HG02973 (cell line): ENCODE measurements around the gene NHSL1.

Source experiments
- ATAC-seq: cut with Tn5 transposase; IDR thresholded peaks from one replicate; pipeline ENCODE4 v1.9.1; 2021; ENCODE audit warnings: moderate library complexity; ENCODE audit not compliant: unreplicated experiment

NHSL1 gene

DNA sequence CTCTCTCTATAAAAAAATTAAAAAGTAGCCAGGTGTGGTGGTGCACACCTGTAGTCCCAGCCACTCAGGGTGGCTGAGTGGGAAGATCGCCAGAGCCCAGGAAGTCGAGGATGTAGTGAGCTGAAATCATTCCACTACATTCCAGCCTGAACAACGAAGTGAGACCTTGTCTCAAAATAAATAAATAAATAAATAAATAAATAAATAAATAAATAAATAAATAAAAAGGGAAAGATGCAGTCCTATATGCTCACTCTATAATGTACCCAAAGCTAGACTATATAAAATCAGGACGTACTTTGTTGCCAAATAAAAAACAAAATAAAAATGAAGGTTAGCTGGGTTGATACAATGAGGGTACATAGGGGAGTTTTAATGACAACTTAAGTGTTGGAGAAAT is 26.1 kb upstream of the NHSL1 start:
- no peak for ATAC-seq

DNA sequence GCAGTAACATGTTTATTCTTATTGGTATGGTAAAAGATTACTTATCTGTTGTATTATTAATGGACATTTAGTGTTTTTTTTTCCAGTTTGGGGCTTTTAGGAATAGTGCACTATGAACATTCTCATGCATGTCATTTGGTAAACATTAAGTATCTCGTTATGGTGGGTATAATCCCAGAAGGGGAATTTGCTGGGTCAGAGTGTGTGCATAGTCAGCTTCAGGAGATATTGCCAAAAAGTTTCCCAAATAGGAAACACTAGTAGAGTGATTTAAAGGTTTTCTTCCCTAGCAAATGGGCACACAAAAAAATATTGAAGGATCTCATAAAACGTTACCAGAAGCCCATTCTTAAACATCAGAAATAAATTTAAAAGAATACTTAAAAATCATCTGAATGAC is 25.2 kb upstream of the NHSL1 start:
- no peak for ATAC-seq

DNA sequence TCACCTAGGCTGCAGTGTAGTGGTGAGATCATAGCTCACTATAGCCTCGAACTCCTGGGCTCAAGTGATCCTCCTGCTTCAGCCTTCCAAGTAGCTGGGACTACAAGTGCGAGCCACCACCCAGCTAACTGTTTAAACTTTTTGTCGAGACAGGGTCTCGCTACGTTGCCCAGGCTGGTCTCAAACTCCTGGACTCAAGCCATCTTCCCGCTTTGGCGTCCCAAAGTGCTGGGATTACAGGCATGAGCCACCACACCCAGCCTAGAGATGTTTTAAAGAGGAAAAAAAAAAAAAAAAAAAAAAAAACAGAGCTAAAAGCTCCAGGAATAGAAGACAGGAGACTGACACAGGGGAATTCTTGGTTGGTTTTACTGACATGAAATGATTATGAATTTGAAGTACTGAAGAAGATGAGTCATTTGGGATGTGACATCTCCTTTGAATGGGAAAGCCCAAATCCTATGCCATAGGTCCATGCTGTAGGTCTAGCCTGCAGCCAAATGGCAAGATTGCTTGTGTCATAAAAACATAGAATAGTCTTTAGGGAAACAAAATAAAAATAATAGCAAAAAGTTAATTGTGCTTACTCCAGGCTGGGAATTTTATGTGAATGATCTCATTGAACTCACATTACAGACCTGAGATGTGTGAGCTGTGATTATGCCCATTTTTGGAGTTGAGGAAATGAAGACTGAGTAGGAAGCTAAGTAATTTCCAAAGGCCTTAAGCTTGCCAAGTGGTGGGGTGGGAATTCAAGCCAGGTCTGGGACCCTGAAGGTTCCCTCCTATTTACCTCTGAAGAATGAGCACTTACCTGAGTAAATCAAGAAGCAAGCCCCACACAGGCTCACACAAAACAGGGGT is 24.3 kb upstream of the NHSL1 start:
- no peak for ATAC-seq

DNA sequence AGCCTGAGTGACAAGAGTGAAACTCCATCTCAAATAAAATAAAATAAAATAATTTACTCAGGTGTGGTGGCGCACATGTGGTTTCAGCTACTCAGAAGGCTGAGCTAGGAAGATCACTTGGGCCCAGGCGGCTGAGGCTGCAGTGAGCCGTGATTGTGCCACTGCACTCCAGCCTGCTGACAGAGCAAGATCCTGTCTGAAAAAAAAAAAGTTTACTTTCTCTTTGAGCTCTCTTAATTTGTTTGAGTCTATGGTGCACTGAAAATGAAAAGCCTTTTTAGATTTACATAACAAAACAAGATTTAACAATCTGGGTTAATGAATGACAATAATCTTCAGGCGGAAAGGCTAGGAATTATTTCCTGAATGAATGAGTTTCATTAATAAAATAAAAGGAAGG is 23.3 kb upstream of the NHSL1 start:
- no peak for ATAC-seq

DNA sequence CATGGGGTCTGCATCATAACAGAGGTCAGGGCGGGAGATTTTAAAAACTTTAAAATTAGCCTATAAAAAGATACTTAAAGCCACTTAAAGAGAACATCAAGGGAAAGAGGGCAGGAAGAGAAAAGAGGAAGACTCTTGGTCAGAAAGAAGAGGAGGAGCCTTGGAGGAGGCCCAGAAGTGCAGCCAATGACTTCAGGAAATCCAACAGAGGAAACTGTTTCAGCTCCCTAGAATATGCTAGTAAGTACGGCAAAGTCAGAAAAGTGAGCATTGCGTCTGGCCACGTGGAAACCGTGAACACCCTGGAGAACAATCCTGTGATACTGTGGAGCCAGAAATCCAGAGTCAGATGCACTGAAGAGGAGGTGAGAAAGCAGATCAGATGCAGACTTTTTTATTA is 22.5 kb upstream of the NHSL1 start:
- ATAC-seq = no peak

DNA sequence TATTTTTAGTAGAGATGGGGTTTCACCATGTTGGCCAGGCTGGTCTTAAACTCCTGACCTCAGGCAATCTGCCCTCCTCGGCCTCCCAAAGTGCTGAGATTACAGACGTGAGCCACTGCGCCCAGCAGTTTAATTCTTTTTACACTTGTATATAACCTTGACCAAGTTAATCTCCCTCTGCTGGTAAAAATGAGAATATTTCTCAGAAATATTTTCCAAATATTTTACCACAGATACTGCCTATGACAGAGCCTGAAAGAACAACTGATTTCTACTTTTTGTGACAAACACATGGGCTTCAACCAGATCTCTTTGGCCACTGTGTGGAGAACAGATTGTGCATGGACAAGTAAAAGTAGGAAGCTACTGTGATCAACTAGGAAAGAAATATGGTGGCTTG is 21.2 kb upstream of the NHSL1 start:
- no peak for ATAC-seq

DNA sequence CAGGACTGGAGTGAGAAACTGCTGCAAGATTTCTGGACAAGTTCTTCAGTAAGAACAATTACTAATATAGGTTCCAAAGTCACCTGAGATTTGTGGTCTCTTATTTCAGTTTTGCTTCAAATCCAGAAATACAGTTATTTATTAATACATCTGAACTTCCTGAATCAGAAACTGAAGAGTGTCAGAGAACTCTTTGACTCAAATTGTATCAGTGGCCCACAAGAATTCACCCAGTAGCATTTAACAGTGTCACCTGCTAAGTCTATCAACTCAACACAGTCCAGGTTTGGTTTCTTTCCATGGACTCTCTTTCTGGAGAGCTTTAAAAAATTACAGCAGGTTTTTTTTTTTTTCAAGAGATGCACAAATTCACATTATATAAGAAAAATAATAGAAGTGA is 18.8 kb upstream of the NHSL1 start:
- peak; percentile 42 for ATAC-seq

DNA sequence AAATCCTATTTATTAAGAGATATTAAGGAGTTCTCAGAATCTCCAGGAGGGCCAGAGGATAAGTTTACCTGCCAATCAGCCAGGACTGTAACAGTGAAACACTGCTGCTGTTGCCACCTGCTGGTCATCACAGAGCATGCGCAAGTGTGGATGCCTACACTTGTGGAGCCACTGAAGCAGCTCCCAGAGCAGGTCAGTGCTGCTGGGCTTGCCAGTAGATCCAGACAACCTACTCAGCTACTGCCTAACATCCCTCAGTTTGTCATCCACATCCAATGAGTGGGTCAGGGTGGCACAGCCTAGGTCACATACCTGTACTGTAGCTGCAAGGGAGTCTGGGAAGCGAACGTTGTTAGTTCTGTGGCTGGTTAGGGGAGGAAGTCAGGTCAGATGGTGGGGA is 18.3 kb upstream of the NHSL1 start:
- peak; percentile 77 for ATAC-seq

DNA sequence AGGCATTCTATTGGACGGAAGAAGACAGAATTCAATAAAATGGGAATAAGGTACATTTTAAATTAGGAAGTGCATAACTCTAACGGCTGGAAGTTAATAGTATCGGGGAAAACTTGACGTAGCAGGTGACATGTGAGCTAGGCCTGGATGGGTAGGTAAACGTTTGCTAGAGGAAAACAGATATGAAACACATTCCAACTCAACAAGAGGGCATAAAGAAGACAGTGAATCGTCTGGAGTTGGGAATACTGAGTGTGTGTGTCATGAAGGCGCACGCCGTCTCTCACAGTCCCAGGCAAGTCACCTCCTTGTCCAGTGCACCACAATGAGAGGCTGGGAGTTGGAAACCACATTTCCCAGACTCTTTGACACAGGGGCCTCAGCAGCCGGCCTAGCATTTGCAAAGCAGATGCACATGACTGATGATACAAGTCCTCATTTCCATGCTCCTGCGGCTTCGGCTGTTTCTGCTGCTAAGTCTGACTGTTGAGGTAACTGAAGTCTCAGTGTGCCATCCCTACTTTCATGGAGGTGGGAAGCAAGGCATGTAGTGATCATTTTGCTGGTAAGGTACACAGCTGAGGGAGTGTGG is 16.5 kb upstream of the NHSL1 start:
- ATAC-seq = no peak

DNA sequence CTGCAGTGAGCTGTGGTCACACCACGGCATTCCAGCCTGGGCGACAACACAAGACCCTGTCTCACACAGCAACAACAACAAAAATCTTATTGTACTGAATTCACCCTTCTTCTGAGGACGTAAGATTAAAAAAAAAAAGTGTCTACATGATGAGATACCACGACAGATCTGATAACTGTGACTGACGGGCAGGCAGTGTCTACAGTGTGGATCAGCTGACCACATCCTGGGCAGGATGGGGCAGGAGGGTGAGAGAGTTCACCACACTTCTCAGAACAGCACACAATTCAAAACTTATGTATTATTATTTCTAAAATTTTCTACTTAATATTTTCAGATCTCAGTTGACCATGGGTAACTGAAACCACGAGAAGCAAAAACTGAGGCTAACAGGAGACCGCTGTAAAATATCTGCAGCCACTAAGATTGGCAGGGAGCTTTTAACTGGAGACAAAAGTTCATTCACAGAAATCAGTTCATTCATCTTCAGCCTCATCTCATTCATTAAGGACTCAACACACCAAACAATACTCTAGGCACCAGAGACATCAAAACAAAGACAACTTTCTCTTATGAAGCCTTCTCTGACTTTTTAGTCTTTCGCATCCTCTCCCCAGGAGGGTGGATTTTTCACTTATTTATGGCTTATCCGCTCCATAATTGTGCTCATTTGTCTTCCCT is 15.7 kb upstream of the NHSL1 start:
- no peak for ATAC-seq

DNA sequence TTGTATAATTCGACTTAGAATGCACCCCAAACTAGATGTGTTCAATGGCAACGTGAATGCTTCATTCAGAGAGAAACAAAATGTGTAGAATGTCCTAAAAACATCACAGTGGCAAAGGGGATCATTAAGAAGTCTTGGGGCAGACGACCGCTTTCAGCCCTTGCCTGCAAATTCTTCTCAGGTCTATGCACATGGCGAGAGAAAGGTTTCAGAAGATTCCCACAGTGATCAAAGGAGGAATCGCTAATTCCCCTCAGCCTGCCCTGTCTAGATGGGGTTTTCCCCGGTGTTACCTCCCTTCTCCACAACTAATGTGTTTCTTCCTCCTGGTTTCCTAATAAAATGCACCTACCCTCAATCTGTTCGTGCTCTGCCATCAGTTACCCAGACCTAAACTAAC is 13.3 kb upstream of the NHSL1 start:
- ATAC-seq = no peak

DNA sequence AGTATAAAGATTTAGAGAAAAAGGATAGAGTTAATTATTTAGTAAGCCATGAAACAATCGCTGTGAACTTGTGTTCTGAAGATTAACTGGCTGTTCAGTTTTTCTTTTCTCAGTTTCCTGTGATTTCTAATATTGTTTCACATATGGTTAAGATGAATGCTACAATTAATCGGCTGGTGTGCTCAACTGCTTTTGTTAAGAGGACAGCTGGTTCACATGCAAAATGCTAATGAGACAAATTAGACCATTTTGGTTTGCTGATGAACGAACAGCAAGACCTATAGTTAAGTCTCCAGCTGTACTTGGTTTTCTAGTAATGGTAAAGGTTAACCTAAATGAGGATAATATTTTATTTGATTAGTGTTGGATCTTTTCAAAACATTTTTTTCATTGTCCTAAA is 10.8 kb upstream of the NHSL1 start:
- ATAC-seq = no peak

DNA sequence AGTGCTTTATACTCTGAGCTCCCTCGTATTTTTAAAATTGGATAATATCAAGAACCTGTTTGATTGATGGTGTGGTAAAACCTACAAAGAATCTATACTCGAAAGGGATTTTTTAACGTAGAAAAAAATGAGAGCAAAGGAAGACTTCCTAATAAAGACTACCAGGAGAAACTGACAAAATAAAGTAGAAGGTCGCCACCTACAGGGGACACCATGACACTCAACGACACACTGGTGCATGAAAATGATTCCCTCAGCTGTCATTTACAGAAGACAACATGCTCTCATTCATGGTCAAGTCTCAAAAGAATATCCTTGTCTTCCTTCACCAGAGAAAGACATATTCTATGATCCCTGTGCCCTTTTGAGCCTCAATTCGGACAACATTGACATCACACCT is 10.1 kb upstream of the NHSL1 start:
- no peak for ATAC-seq

DNA sequence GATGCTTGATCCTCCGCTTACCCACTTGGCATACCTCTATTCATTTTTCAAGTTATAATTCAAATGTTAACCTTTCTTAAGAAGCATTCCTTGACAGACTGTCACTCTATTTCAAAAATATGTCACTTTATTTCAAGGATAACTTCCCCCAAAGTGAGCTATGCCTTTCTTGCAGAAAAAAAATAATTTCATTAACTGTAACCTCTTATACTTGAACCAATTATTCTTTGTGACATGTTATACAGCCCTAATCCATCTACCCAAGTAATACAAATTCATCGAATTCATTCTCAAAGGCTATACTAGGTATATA is 9.3 kb upstream of the NHSL1 start:
- no peak for ATAC-seq

DNA sequence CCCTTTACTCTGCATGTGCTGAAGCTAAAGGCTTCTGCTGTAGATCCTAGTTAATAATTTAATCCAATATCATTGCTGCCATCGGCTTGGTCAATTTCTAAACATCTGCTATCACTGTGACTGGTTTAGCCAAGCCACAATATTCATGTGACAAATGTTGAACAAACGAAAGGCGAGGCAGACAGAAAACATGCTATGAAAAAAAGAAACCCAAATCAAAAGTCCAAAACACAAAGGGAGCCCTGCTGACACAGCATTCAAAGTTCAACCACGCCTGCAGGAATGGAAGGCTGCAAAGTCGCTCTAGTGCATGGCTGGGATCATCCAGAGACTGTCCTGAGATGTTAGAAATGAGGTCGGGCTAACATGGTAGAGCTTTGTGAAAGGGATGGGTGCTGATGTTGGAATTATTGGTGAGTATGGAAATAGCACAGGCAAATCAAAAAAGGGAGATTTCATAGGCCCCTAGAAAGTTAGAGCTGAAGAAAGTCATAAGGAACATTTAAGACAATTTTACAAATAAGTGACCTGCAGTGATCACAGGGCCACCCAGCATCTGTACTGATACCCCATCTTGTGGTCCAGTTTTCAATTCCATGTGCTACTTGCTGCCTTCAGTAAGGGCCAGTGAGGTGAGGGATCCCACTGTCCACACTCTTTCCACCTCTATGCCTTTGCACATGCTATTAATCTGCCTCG is 8.8 kb upstream of the NHSL1 start:
- ATAC-seq = no peak

DNA sequence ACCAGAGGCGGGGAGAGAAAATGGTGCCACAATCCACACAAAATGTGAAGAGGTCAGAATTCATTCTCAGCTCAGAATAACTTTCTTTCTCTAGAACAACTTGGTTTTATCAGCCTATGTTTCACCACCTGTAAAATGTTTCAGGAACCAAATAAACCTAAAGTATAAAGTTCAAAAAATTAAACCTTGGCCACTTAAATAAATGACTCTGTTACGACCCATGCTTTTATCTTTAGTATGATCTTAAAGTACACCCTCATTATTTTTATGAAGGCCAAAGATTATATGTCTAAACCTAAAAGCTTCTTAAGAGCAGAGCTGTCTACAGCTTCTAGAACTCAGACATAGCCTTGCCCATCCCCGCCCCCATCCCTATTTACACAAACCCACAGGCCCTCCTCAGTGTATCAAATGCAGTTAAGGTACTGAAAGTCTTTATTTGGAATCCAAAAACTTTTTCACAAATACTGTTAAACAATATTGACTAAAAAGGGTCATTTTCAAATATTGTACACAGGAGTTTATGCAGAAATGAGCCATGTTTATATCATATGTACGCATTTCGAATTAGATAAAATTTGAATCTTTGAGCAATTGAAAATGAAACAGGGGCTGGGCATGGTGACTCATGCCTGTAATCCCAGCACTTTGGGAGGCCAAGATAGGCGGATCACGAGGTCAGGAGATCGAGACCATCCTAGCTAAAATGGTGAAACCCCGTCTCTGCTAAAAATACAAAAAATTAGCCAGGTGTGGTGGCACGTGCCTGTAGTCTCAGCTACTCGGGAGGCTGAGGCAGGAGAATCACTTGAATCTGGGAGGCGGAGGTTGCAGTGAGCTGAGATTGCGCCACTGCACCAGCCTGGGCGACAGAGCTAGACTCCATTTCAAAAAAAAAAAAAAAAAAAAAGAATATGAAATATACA is 5.7 kb upstream of the NHSL1 start:
- no peak for ATAC-seq

DNA sequence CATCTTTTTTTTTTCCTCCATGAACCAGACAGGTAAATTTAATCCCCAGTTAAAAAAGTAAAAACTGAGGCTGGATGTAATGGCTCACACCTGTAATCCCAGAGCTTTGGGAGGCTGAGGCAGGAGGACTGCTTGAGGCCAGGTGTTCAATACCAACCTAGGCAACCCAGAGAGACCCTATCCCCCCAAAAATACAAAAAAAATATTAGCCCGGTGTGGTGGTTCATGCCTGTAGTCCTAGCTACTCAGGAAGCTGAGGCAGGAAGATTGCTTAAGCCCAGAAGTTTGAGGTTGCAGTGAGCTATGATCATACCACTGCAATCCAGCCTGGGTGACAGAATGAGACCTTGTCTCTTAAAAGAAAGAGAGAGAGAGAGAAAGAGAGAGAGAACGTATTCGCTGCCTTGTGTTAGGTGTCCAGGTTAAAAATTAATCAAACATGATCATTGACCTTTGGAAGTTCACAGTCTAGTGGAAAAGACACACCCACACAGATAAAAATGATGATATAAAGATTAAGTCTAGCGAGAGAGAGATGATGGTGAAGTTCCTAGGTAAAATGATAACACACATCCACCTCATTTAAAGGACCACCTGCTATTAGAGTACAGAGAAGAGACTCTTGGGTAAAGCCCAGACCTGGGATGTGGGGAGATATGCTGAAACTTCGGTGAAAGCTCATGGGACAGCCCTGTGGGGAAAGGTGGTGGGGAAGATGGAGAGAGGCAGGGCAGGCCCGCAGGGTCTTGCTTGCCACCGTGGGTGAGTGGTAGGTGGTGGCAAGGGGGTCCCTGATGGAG is 4.8 kb upstream of the NHSL1 start:
- no peak for ATAC-seq

DNA sequence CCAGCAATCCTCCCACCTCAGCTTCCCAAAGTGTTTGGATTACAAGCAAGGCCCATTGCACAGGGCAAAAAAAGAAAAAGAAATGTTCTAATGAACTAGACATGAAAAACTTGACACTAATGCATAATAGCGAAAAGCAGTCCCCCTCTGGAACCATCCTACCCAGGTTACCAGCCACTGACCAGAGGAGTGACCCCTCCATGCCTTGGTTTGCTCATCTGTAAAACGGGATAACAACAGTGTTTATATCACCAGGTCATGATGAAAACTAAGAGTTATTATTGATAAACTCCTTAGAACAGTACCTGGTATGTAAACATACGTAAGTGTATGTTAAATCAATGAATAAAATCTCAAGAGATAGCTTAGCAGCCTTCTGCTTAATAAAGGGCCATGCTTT is 3.3 kb upstream of the NHSL1 start:
- ATAC-seq = no peak

DNA sequence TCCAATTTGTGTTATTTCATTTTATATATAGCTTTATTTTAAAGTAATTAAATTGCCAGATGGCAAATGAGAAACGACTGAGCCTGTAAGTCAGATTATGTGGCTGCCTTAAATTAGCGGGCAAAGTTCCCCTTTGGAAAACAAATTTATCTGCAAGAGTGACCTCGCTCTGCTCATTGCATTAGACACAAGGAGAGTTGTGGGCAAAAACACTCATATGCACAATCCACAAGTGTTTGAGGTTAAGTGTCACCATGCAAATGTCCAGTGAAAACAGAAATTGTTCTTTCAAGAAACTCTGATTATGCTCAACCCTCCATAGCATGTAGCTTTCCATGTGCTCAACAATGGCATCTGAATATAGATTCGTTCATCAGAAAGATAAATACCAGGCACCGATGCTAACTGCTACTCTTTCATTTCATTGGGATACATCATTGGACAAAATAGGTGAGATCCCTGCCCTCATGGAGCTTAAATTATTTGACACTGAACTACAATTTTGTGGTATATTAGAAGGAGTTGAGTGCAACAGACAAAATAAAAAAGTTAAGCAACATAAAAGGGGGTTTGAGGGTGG is 1.7 kb upstream of the NHSL1 start:
- ATAC-seq = no peak
